ENCODE measurements around the gene AZU1.

The AZU1 gene

GRCh38 chr19:801030-801860, 26.4 kb upstream of the AZU1 start:
- POLR2A ChIA-PET, result interaction anchor here (0.9 to 1.7 kb wide), 4 partner anchors 8 to 19 kb away, joined by 3 to 5 read pairs (median 4); no protein-coding TSS in a partner anchor
- Histone ChIP-seq H3K4me1 (ENCODE audit: control insufficient read depth, insufficient read depth, low read length) (peaks cover 25% of the 10 kb centered on the region), H3K36me3 (ENCODE audit: control insufficient read depth in 2 of 2, insufficient read depth in 1 of 2, low read length in 2 of 2) (peaks cover 0 to 82% of the 10 kb centered on the region in 2 experiments; a peak in 2 of 3 replicates), H3K27ac (ENCODE audit: extremely low read depth, low read depth, low read length) (peak overlapping the region; percentile 97), H3K4me3 (ENCODE audit: low read depth, low read length) (no peak overlapping the region), H3K9me3 (ENCODE audit: control insufficient read depth, insufficient read depth, low read depth, low read length) (no peaks in the 10 kb centered on the region)
- CTCF ChIA-PET, result interaction anchor here (0.9 to 1.0 kb wide), 2 partner anchors 30 to 32 kb away, joined by 4 to 6 read pairs; no protein-coding TSS in a partner anchor
- peak; percentile 81 for TF ChIP-seq ZBTB8A (tag by site-specific recombination; IDR thresholded peaks at IDR 0.05)
- no peak for TF ChIP-seq ZSCAN4 (tag by site-specific recombination; IDR thresholded peaks at IDR 0.05)
- TF ChIP-seq HIC1 (tag by site-specific recombination; IDR thresholded peaks at IDR 0.05), result peak; percentile 84
- TF ChIP-seq MZF1 (tag by site-specific recombination; IDR thresholded peaks at IDR 0.05; ENCODE audit: borderline replicate concordance), result no peak
- no peak for TF ChIP-seq KLF7 (tag by site-specific recombination; IDR thresholded peaks at IDR 0.05; ENCODE audit: borderline replicate concordance)
- no peak for TF ChIP-seq ZNF791 (tag by site-specific recombination; IDR thresholded peaks at IDR 0.05)
- TF ChIP-seq ZFP37 (tag by site-specific recombination; IDR thresholded peaks at IDR 0.05), result no peak
- no peak for TF ChIP-seq YY2 (tag by site-specific recombination; IDR thresholded peaks at IDR 0.05)
- TF ChIP-seq ZNF692 (tag by site-specific recombination; IDR thresholded peaks at IDR 0.05), result 0 out of 2 replicates have a peak, but pooled peaks have one; percentile 34
- no peak for TF ChIP-seq AEBP2 (tag by site-specific recombination; IDR thresholded peaks at IDR 0.05; ENCODE audit: borderline replicate concordance)
- peak; percentile 82 for TF ChIP-seq WT1 (tag by site-specific recombination; IDR thresholded peaks at IDR 0.05)
- TF ChIP-seq ZFP69B (tag by site-specific recombination; IDR thresholded peaks at IDR 0.05), result no peak
- no peak for TF ChIP-seq BCL6B (tag by site-specific recombination; IDR thresholded peaks at IDR 0.05)
- no peak for TF ChIP-seq SCRT2 (tag by site-specific recombination; IDR thresholded peaks at IDR 0.05)
- no peak for TF ChIP-seq PRDM10 (tag by site-specific recombination; IDR thresholded peaks at IDR 0.05)
- TF ChIP-seq ZIC2 (tag by site-specific recombination; IDR thresholded peaks at IDR 0.05), result peak; percentile 86
- no peak for TF ChIP-seq ZNF114 (tag by site-specific recombination; IDR thresholded peaks at IDR 0.05)
- TF ChIP-seq ZBTB10 (tag by site-specific recombination; IDR thresholded peaks at IDR 0.05), result no peak
- TF ChIP-seq ZNF580 (tag by site-specific recombination; IDR thresholded peaks at IDR 0.05), result no peak

Data from HEK293 (cell line).